HepG2 (cell line): Measurements from ENCODE around the gene SEPHS2. TPM values are rescaled to one million over a fixed set of nuclear protein-coding genes. Genes with fewer than 3 reads are reported as not detected.

Experiments
- CAMTA2 ChIP-seq: sonication (generic); formaldehyde crosslinking; IDR thresholded peaks from 2 replicates; pipeline ENCODE4 v1.4.0; 2020; ENCODE audit warnings: mild to moderate bottlenecking, missing genetic modification reagents, borderline replicate concordance
- CSRNP1 ChIP-seq: sonication (generic); formaldehyde crosslinking; IDR thresholded peaks from 2 replicates; pipeline ENCODE4 v1.8.1; 2023; ENCODE audit warnings: mild to moderate bottlenecking, missing genetic modification reagents
- DBP ChIP-seq: sonication (generic); formaldehyde crosslinking; IDR thresholded peaks from 2 replicates; pipeline ENCODE4 v1.4.0; 2020; ENCODE audit warnings: missing genetic modification reagents; ENCODE audit errors: not compliant biosample characterization
- EED ChIP-seq: sonication (generic); formaldehyde crosslinking; IDR thresholded peaks from 2 replicates; pipeline ENCODE4 v1.5.0; 2020; ENCODE audit warnings: mild to moderate bottlenecking, missing genetic modification reagents
- EP300 ChIP-seq, 3 experiments: sonication (generic) in 1 of 3; formaldehyde crosslinking in 1 of 3; IDR thresholded peaks; 2 replicates each; pipeline versions ENCODE4 v1.5.1 to v1.6.1; 2011 to 2020; ENCODE audit warnings: low read depth in 2 of 3, low read length in 2 of 3, borderline replicate concordance in 1 of 3, improper control_type of control experiment in 1 of 3, mild to moderate bottlenecking in 1 of 3, missing genetic modification reagents in 1 of 3, moderate library complexity in 1 of 3
- HNF4G ChIP-seq, 2 experiments: sonication (generic) in 1 of 2; formaldehyde crosslinking in 1 of 2; IDR thresholded peaks; 2 replicates each; pipeline versions ENCODE4 v1.4.0 to v1.6.1; 2011 to 2020; ENCODE audit warnings: borderline replicate concordance in 2 of 2, low read depth in 2 of 2, mild to moderate bottlenecking in 2 of 2, low read length in 1 of 2, missing genetic modification reagents in 1 of 2, moderate library complexity in 1 of 2
- MAFK ChIP-seq, 2 experiments: IDR thresholded peaks in 1 of 2; conservative IDR thresholded peaks in 1 of 2; 2 replicates each; pipeline ENCODE4 v1.6.1; 2011; ENCODE audit warnings: improper control_type of control experiment in 2 of 2, low read length in 2 of 2
- MYNN ChIP-seq: sonication (generic); formaldehyde crosslinking; IDR thresholded peaks from 2 replicates; pipeline ENCODE4 v1.4.0; 2020; ENCODE audit warnings: mild to moderate bottlenecking, low read depth, missing genetic modification reagents
- RXRA ChIP-seq: sonication (generic); formaldehyde crosslinking; IDR thresholded peaks from 2 replicates; pipeline ENCODE4 v1.5.1; 2020; ENCODE audit warnings: missing genetic modification reagents
- TEF ChIP-seq: sonication (generic); formaldehyde crosslinking; IDR thresholded peaks from 2 replicates; pipeline ENCODE4 v1.5.0; 2020; ENCODE audit warnings: missing genetic modification reagents
- THAP7 ChIP-seq: sonication (generic); formaldehyde crosslinking; IDR thresholded peaks from 2 replicates; pipeline ENCODE4 v1.8.1; 2023; ENCODE audit warnings: mild to moderate bottlenecking, missing genetic modification reagents
- ZBTB39 ChIP-seq: sonication (generic); formaldehyde crosslinking; IDR thresholded peaks from 2 replicates; pipeline ENCODE4 v1.5.0; 2020; ENCODE audit warnings: missing genetic modification reagents
- ZNF354B ChIP-seq: sonication (generic); formaldehyde crosslinking; IDR thresholded peaks from 2 replicates; pipeline ENCODE4 v1.8.0; 2022; ENCODE audit warnings: mild to moderate bottlenecking, missing genetic modification reagents
- ZNF563 ChIP-seq: sonication (generic); formaldehyde crosslinking; IDR thresholded peaks from 2 replicates; pipeline ENCODE4 v1.8.0; 2022; ENCODE audit warnings: mild to moderate bottlenecking, moderate library complexity, missing genetic modification reagents
- ZNF580 ChIP-seq: IDR thresholded peaks from 2 replicates; pipeline ENCODE4 v1.6.1; 2016; ENCODE audit warnings: low read depth, borderline replicate concordance
- ZNF703 ChIP-seq: sonication (generic); formaldehyde crosslinking; IDR thresholded peaks from 2 replicates; pipeline ENCODE4 v1.5.1; 2020; ENCODE audit warnings: missing genetic modification reagents, mild to moderate bottlenecking, moderate library complexity, borderline replicate concordance
- ZXDC ChIP-seq: sonication (generic); formaldehyde crosslinking; IDR thresholded peaks from 2 replicates; pipeline ENCODE4 v1.5.0; 2020; ENCODE audit warnings: mild to moderate bottlenecking, missing genetic modification reagents
- polyA plus RNA-seq, 8 experiments: library from polyadenylated mRNA; depleted of rRNA in 3 of 8; stranded (reverse) in 7 of 8; unstranded in 1 of 8; fragments of >200 nt; fragmentation: Illumina TruSeq in 4 of 8; extraction: Trizol in 4 of 8; gene quantifications; 2 replicates each; pipeline versions ENCODE4 v1.2.1 to v1.2.3, GENCODE V29; 2011 to 2016; ENCODE audit warnings: low read depth in 4 of 8, missing spikeins in 1 of 8, mixed read lengths in 1 of 8; ENCODE audit not compliant: insufficient read depth in 1 of 8
- total RNA-seq, 5 experiments: library from RNA; depleted of rRNA; stranded (reverse); fragments of >200 nt; fragmentation: Illumina TruSeq; extraction: Trizol; gene quantifications; 2 replicates each; pipeline ENCODE4 v1.2.3, GENCODE V29; 2016; ENCODE audit warnings: low read depth in 1 of 5

Gene SEPHS2
- total and polyA plus RNA-seq, 2 of the 13 experiments (the other 11 are each of a cell fraction or from before 2014, with no cell fraction given), result 20.7 to 127 TPM

GRCh38 chr16:30407102-30407803 is 38.4 kb downstream of the SEPHS2 start, which contains the start of gene ZNF771 (continued):
- TF ChIP-seq TEF (CRISPR knock-in tag) (no peak), ZXDC (no peak), DBP (CRISPR knock-in tag) (no peak), ZNF563 (CRISPR knock-in tag) (peak; percentile 78), ZNF703 (CRISPR knock-in tag) (no peak), ZNF354B (CRISPR knock-in tag) (peak; percentile 89), MYNN (CRISPR knock-in tag) (peak; percentile 85; the same call in 1 of the 2 replicates), EED (peak; percentile 89), ZBTB39 (CRISPR knock-in tag) (peak; percentile 95), RXRA (CRISPR knock-in tag) (peak; percentile 70; the same call in 1 of the 2 replicates), ZNF580 (peak; percentile 90; the same call in 1 of the 2 replicates), CSRNP1 (CRISPR knock-in tag) (peak; percentile 86), CAMTA2 (CRISPR knock-in tag) (no peak), THAP7 (no peak; the same call in 1 of the 2 replicates), HNF4G (IDR thresholded peaks at IDR 0.05; ENCODE audit: borderline replicate concordance, low read depth, low read length) (0 out of 2 replicates have a peak, but pooled peaks have one; percentile 14), HNF4G (CRISPR knock-in tag; IDR thresholded peaks at IDR 0.05; ENCODE audit: borderline replicate concordance, low read depth) (0 out of 2 replicates have a peak, but pooled peaks have one; percentile 20), MAFK (conservative IDR thresholded peaks at IDR 0.05 in 1 of 2, IDR thresholded peaks at IDR 0.05 in 1 of 2; ENCODE audit: low read length in 2 of 2) (no peak), EP300 (IDR thresholded peaks at IDR 0.05; ENCODE audit: low read depth in 2 of 2, low read length in 2 of 2) (no peak), EP300 (CRISPR knock-in tag; IDR thresholded peaks at IDR 0.05; ENCODE audit: borderline replicate concordance) (peak; percentile 41; the same call in 1 of the 2 replicates)
